WERI-Rb-1 (cell line): Measurements from ENCODE around the gene MYO10.

ENCODE experiments used
- DNase-seq: peaks from one replicate; pipeline ENCODE4 v3.0.0-alpha.2; 2020
- H3K27ac ChIP-seq: fragments of 250-450 bp; sonication (Bioruptor Pico); 2 replicates; pipeline ENCODE4 v1.5.1; 2020; ENCODE audit warnings: mild to moderate bottlenecking, moderate library complexity
- H3K27me3 ChIP-seq: fragments of 250-450 bp; sonication (Bioruptor Pico); 2 replicates; pipeline ENCODE4 v1.5.1; 2021; ENCODE audit warnings: mild to moderate bottlenecking, low read depth, moderate library complexity; ENCODE audit not compliant: insufficient read depth, severe bottlenecking
- H3K36me3 ChIP-seq: fragments of 250-450 bp; sonication (Bioruptor Pico); 2 replicates; pipeline ENCODE4 v1.5.1; 2020; ENCODE audit warnings: mild to moderate bottlenecking, moderate library complexity
- H3K4me3 ChIP-seq: 2 replicates; pipeline ENCODE4 v1.5.1; 2011; ENCODE audit warnings: low read depth, mild to moderate bottlenecking, control low read depth, low read length
- H3K9me3 ChIP-seq: fragments of 250-450 bp; sonication (Bioruptor Pico); 2 replicates; pipeline ENCODE4 v1.5.1; 2021; ENCODE audit warnings: mild to moderate bottlenecking, moderate library complexity; ENCODE audit not compliant: severe bottlenecking
- CTCF ChIP-seq: IDR thresholded peaks from 2 replicates; pipeline ENCODE4 v1.5.1; 2011; ENCODE audit warnings: low read depth, mild to moderate bottlenecking, control low read depth, inconsistent platforms, low read length

Gene MYO10

GRCh38 chr5:16754601-16755000 is 181.5 kb downstream of the MYO10 start:
- TF ChIP-seq CTCF: no peak
- Histone ChIP-seq H3K4me3 (no peak overlapping the region), H3K27ac (no peak overlapping the region; the same call in 1 of the 2 replicates), H3K36me3 (peaks cover 16% of the 10 kb centered on the region), H3K27me3 (no peaks in the 10 kb centered on the region), H3K9me3 (no peaks in the 10 kb centered on the region)
- peak; percentile 72 for DNase-seq

GRCh38 chr5:16754086-16754485 is 182.0 kb downstream of the MYO10 start:
- no peak for TF ChIP-seq CTCF
- no peak overlapping the region for H3K4me3 ChIP-seq
- H3K9me3 ChIP-seq: no peaks in the 10 kb centered on the region
- no peak for DNase-seq
- no peak overlapping the region; the same call in 1 of the 2 replicates for H3K27ac ChIP-seq
- no peaks in the 10 kb centered on the region for H3K27me3 ChIP-seq
- H3K36me3 ChIP-seq: peaks cover 11% of the 10 kb centered on the region

- no peaks in the 10 kb centered on the region for H3K27me3 ChIP-seq
- H3K36me3 ChIP-seq: peaks cover 5% of the 10 kb centered on the region; the same call in 1 of the 2 replicates
Measured at GRCh38 chr5:16750445-16750844, 185.6 kb downstream of the MYO10 start.

GRCh38 chr5:16749626-16750025 is 186.5 kb downstream of the MYO10 start:
- no peak overlapping the region for H3K27ac ChIP-seq
- no peak overlapping the region for H3K4me3 ChIP-seq
- H3K9me3 ChIP-seq: no peaks in the 10 kb centered on the region
- TF ChIP-seq CTCF: no peak
- H3K36me3 ChIP-seq: peaks cover 5% of the 10 kb centered on the region; the same call in 1 of the 2 replicates
- no peaks in the 10 kb centered on the region for H3K27me3 ChIP-seq
- no peak for DNase-seq

More at GRCh38 chr5:16750445-16750844, 185.6 kb downstream of the MYO10 start:
- no peak for DNase-seq
- H3K27ac ChIP-seq: no peak overlapping the region
- TF ChIP-seq CTCF: no peak
- no peak overlapping the region for H3K4me3 ChIP-seq
- H3K9me3 ChIP-seq: no peaks in the 10 kb centered on the region

- no peak for DNase-seq
- no peak for TF ChIP-seq CTCF
- Histone ChIP-seq H3K4me3 (no peak overlapping the region), H3K27ac (no peak overlapping the region), H3K9me3 (no peaks in the 10 kb centered on the region), H3K27me3 (no peaks in the 10 kb centered on the region), H3K36me3 (peaks cover 6% of the 10 kb centered on the region; the same call in 1 of the 2 replicates)
Measured at GRCh38 chr5:16744164-16744880, 191.8 kb downstream of the MYO10 start.
